Measurements from ENCODE around the gene CCDC187.

DNA sequence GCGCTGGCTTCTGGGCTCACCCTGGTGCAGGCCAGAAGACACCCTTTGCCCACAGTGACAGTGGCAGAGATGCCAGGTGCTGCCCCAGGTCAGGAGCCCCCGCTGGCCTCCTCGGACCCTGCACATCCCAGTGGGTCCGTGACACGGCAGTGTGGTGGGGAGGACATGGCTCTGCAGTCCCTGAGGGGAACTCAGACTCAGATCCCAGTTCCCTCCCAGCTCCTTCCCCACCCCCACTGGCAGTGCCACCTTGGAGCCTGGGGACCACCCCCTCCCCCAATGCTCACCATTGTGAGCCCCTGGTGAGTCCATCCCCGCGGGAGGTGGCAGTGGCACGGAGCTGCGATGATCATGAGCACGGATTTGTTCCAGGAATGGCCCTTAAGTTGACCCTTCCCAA lies 562 bp upstream of the CCDC187 start:
- TF ChIP-seq CTCF (IDR thresholded peaks at IDR 0.05) (no peak), POLR2A (IDR thresholded peaks at IDR 0.05) (no peak)
